GM19324 (cell line): ENCODE results near the gene BCL6B.

ENCODE experiments used
- ATAC-seq: cut with Tn5 transposase; IDR thresholded peaks from one replicate; pipeline ENCODE4 v1.9.1; 2021; ENCODE audit warnings: mild to moderate bottlenecking, moderate library complexity; ENCODE audit not compliant: unreplicated experiment, low FRiP score

Gene BCL6B

DNA sequence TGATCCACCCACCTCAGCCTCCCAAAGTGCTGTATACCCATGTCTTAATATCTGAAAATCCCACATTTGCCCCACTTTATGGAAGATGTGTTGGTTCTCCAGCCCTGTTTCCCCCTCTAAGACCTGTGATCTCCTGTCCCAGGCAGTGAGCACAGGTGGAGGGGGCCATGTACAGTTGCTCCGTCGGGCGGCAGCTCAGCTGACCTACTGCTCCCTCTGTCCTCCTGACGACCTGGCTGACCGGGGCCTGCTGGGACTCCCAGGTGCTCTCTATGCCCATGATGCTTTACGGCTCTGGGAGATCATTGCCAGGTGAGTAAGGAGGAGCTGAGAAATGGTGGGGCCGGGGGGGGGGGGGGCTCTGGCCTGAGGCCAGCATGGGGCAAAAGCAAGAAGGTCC, 17.1 kb upstream of the BCL6B start:
- ATAC-seq, result no peak

DNA sequence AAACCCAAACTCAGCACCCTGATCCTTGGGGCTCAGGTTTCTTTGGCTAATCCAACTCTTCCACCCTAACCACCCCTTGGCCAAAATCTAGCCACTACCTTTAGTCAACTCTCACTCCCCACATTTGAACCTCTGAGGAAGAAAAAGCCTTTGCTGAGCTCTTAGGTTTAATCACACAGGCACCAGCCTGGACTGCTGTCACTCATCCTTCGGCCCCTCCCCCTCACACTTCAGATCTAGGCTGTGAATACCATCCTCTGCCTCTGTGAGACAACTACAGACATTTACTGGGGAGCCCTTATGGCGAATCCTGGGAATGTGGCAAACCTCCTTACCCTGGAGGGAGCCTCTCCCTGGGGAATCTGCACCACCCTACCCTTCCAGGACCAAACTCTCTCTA, 15.7 kb upstream of the BCL6B start:
- no peak for ATAC-seq

DNA sequence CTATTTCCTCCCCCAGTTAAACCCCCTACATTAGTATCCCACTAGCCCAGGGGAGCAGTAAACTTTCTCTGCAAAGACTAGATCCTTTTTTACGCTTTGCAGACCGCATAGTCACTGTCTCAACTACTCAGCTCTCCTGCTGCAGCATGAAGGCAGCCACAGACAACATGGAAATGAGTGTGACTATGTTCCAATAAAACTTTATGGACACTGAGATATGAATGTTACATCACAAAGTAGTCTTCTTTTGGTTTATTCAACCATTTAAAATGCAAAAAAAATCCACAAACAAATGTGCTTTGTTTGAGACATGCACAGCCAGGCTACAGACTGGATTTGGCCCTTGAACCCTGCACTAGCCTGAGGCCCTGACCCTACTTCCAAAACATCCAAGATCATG, 12.3 kb upstream of the BCL6B start:
- ATAC-seq, result no peak

- no peak for ATAC-seq
Observed at GRCh38 chr17:7011415-7011814, 11.4 kb upstream of the BCL6B start.

- no peak for ATAC-seq
Observed at GRCh38 chr17:7011942-7012254, 11.0 kb upstream of the BCL6B start.

GRCh38 chr17:7014261-7014994, 8.4 kb upstream of the BCL6B start:
- peak; percentile 89 for ATAC-seq

- peak; percentile 3 for ATAC-seq
Observed at GRCh38 chr17:7014995-7015958, 7.6 kb upstream of the BCL6B start.

DNA sequence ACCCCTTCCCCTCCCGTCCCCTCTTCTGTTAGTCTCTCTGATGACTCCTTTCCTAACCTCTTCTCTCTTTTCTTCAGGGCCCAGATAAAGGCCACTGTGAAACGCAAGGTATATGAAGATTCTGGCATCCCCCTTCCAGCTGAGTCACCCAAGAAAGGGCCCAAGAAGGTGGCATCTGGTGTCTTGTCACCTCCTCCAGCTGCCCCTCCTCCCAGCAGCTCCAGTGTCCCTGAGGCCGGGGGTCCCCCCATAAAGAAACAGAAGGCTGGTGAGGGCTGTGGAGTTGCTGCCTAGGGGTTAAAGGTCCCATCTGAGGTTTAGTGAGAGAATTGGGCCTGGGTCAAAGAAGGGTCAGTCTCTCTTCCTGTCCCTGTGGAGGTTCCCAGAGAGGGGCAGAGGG, 6.4 kb upstream of the BCL6B start:
- no peak for ATAC-seq

DNA sequence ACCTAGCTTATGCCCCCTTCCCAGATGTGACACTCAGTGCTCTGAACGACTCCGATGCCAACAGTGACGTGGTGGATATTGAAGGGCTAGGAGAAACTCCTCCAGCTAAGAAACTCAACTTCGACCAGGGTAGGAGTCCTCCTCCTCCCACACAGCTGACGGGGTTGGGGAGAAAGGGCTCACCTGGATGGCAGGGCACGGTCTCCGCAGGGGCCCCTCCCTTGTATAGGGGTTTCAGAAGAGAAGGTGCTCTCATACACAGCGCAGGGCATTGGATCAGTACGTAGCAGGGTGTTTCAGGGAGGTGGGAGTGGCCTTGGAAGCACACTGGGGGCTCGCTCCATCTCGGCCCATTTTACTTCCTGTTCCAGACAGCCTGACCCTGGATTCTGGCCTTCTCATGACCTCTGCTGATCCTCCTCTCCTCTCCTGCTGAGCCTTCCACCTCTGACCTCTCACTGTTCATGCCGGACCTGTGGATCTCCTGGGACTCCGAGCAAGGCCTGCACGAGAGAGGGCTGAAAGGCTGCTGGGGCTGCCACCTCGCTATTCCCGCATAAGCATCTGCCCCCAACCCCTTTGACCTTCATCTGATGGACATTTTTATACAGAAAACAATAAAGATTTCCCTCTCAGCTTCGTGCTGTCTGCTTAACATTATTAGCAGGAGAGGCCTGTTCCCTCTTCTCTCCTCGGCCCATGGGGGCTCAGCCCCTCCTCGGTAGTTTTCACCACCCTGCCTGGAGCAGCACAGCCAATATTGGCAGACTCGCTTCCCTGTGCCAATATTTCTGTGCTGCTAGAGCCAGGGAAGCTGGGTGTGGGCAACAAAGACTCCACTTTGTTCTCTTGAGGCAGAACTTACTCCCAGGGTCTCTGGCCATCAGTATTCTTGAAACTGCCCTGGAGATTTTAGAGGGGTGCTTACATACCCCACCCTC, 5.7 kb upstream of the BCL6B start:
- ATAC-seq, result no peak

DNA sequence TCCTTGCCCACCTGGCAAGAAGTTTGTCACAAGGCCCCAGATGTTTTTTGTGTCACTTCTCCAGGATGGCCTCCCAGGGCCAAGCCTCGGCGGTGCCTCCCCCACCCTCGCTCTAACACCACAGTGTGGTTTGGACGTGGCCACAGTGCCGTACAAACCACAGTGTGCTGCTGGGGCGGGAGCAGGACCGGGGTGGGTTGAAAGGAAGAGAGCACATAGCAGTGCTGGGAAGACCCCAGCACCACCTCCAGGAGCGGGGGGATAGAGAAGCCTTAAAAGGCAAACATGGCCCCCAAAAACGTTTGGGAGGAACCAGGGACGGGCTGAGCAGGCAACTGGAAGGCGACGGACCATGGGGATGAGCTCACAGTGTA, 5.0 kb upstream of the BCL6B start:
- ATAC-seq, result no peak

GRCh38 chr17:7018331-7018964, 4.4 kb upstream of the BCL6B start:
- no peak for ATAC-seq

- ATAC-seq, result no peak
Observed at GRCh38 chr17:7019367-7019766, 3.5 kb upstream of the BCL6B start.

- no peak for ATAC-seq
Observed at GRCh38 chr17:7019839-7020519, 2.9 kb upstream of the BCL6B start.

- ATAC-seq, result no peak
Observed at GRCh38 chr17:7020894-7021664, 1.8 kb upstream of the BCL6B start.

DNA sequence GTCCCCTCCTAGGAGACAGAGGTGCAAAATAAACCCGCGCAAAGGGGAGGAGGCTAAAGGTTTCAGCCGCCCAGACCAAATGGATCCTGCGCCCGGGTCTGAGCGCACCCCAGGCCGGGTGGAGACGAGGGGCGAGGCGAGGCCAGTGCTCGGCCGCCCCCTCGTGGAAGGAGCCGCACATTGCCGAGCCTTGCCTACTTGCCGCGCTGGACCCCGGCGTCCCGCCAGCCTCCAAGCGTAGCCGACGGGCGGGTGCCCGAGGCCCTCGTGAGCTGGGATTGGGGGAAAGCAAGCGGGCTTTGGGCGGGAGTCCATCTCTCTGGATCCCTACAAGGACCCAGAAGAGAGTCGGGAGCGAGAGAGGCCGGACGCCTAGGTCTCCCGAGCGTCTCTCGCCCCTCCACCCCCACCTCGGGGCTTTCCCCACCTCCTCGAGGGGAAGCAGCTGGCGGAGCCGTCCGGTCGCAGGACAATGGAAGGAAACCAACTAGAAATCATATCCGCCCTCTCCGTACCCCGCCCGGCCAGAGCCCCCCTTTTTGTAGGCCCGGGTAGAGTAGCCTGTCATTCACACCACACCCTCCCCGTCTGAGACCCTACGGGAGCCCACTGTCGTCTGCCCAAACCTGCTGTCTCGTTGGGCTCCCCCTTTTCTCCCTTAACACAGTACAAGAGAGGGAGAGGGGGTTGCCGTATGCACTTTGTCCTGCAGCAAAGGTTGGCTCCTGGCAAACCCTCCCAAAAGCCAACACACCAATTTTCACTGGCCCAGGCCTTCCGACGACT, 664 bp upstream of the BCL6B start:
- peak; percentile 56 for ATAC-seq

DNA sequence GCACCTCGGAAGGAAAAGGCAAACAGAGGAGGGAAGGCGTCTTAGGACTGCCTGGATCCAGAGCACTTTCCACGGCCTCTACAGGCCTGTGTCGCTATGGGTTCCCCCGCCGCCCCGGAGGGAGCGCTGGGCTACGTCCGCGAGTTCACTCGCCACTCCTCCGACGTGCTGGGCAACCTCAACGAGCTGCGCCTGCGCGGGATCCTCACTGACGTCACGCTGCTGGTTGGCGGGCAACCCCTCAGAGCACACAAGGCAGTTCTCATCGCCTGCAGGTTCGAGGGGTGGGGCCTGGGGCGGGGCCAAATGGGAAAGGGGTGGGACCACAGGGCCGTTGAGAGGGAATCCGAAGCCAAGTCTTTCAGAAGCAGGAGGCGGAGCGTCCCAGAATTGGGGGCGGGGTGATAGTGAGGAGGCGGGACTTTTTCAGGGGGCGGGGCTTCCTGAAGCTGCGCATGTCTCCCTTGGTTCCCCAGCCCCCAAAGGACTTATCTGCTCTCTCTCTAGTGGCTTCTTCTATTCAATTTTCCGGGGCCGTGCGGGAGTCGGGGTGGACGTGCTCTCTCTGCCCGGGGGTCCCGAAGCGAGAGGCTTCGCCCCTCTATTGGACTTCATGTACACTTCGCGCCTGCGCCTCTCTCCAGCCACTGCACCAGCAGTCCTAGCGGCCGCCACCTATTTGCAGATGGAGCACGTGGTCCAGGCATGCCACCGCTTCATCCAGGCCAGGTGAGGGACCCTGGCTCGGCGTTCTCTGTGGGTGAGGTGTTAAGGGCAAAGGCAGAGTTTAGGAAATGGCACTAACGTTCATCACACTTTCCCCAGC, 939 bp downstream of the BCL6B start:
- ATAC-seq, result peak; percentile 43

GRCh38 chr17:7024402-7024785, 1.5 kb downstream of the BCL6B start:
- ATAC-seq, result no peak
